HEK293 (cell line): ENCODE results near the gene MBD3L3.

Experiments
- GLI4 ChIP-seq: fragments of 450-650 bp; formaldehyde crosslinking; IDR thresholded peaks from 2 replicates; pipeline ENCODE4 v1.5.1; 2016; ENCODE audit warnings: missing biosample characterization, missing genetic modification characterization
- GLIS2 ChIP-seq: fragments of 450-650 bp; formaldehyde crosslinking; IDR thresholded peaks from 2 replicates; pipeline ENCODE4 v1.5.1; 2016; ENCODE audit warnings: missing biosample characterization, missing genetic modification characterization
- HOXD13 ChIP-seq: sonication (generic); formaldehyde crosslinking; IDR thresholded peaks from 2 replicates; pipeline ENCODE4 v1.8.0; 2022; ENCODE audit warnings: missing genetic modification reagents, borderline replicate concordance
- KLF8 ChIP-seq: fragments of 450-650 bp; formaldehyde crosslinking; IDR thresholded peaks from 2 replicates; pipeline ENCODE4 v1.5.1; 2016; ENCODE audit warnings: missing biosample characterization, missing genetic modification characterization
- PRDM6 ChIP-seq: fragments of 450-650 bp; formaldehyde crosslinking; IDR thresholded peaks from 2 replicates; pipeline ENCODE4 v1.5.1; 2017; ENCODE audit warnings: missing biosample characterization, missing genetic modification characterization
- WT1 ChIP-seq: fragments of 450-650 bp; formaldehyde crosslinking; IDR thresholded peaks from 2 replicates; pipeline ENCODE4 v1.5.1; 2016; ENCODE audit warnings: missing biosample characterization, missing genetic modification characterization
- ZNF114 ChIP-seq: fragments of 450-650 bp; formaldehyde crosslinking; IDR thresholded peaks from 2 replicates; pipeline ENCODE4 v1.5.0; 2017; ENCODE audit warnings: missing biosample characterization, missing genetic modification characterization
- ZNF169 ChIP-seq: fragments of 450-650 bp; formaldehyde crosslinking; IDR thresholded peaks from 2 replicates; pipeline ENCODE4 v1.5.1; 2016; ENCODE audit warnings: missing biosample characterization, missing genetic modification characterization
- ZNF184 ChIP-seq: fragments of 450-650 bp; IDR thresholded peaks from 2 replicates; pipeline ENCODE4 v1.5.1; 2018; ENCODE audit warnings: missing biosample characterization, mild to moderate bottlenecking, missing genetic modification characterization
- ZNF26 ChIP-seq: fragments of 450-650 bp; formaldehyde crosslinking; IDR thresholded peaks from 2 replicates; pipeline ENCODE4 v1.5.1; 2016; ENCODE audit warnings: missing biosample characterization, missing genetic modification characterization
- ZNF302 ChIP-seq: fragments of 450-650 bp; formaldehyde crosslinking; IDR thresholded peaks from 2 replicates; pipeline ENCODE4 v1.5.1; 2016; ENCODE audit warnings: missing biosample characterization, missing genetic modification characterization, low read depth
- ZNF362 ChIP-seq: fragments of 450-650 bp; formaldehyde crosslinking; IDR thresholded peaks from 2 replicates; pipeline ENCODE4 v1.5.1; 2016; ENCODE audit warnings: missing biosample characterization, missing genetic modification characterization
- ZNF366 ChIP-seq: fragments of 450-650 bp; formaldehyde crosslinking; conservative IDR thresholded peaks from 2 replicates; pipeline ENCODE4 v1.5.1; 2016; ENCODE audit warnings: missing biosample characterization, missing genetic modification characterization
- ZNF404 ChIP-seq: fragments of 450-650 bp; formaldehyde crosslinking; IDR thresholded peaks from 2 replicates; pipeline ENCODE4 v1.5.1; 2017; ENCODE audit warnings: missing biosample characterization, missing genetic modification characterization
- ZNF518A ChIP-seq: fragments of 450-650 bp; formaldehyde crosslinking; conservative IDR thresholded peaks from 2 replicates; pipeline ENCODE4 v1.5.1; 2016; ENCODE audit warnings: low read depth, missing biosample characterization, missing genetic modification characterization
- ZNF530 ChIP-seq: fragments of 450-650 bp; formaldehyde crosslinking; IDR thresholded peaks from 2 replicates; pipeline ENCODE4 v1.5.1; 2016; ENCODE audit warnings: low read depth, missing biosample characterization, missing genetic modification characterization
- ZNF549 ChIP-seq: fragments of 450-650 bp; IDR thresholded peaks from 2 replicates; pipeline ENCODE4 v1.5.1; 2018; ENCODE audit warnings: missing biosample characterization, missing genetic modification characterization, mild to moderate bottlenecking, inconsistent platforms, moderate library complexity
- ZNF624 ChIP-seq: fragments of 450-650 bp; formaldehyde crosslinking; IDR thresholded peaks from 2 replicates; pipeline ENCODE4 v1.5.1; 2017; ENCODE audit warnings: missing biosample characterization, missing genetic modification characterization
- ZNF629 ChIP-seq: fragments of 450-650 bp; formaldehyde crosslinking; IDR thresholded peaks from 2 replicates; pipeline ENCODE4 v1.5.1; 2017; ENCODE audit warnings: missing biosample characterization, missing genetic modification characterization
- ZNF645 ChIP-seq: fragments of 450-650 bp; formaldehyde crosslinking; IDR thresholded peaks from 2 replicates; pipeline ENCODE4; 2016; ENCODE audit warnings: missing biosample characterization, missing genetic modification characterization
- ZNF843 ChIP-seq: fragments of 450-650 bp; formaldehyde crosslinking; IDR thresholded peaks from 2 replicates; pipeline ENCODE4 v1.5.1; 2016; ENCODE audit warnings: missing biosample characterization, missing genetic modification characterization
- ZSCAN16 ChIP-seq: fragments of 450-650 bp; formaldehyde crosslinking; IDR thresholded peaks from 2 replicates; pipeline ENCODE4 v1.5.1; 2016; ENCODE audit warnings: missing biosample characterization, missing genetic modification characterization
- ZXDB ChIP-seq: fragments of 450-650 bp; formaldehyde crosslinking; IDR thresholded peaks from 2 replicates; pipeline ENCODE4 v1.5.1; 2016; ENCODE audit warnings: missing biosample characterization, missing genetic modification characterization
- TF ChIP-seq, protein P1 (sequence below): fragments of 450-650 bp; formaldehyde crosslinking; IDR thresholded peaks from 2 replicates; pipeline ENCODE4 v1.5.1; 2016; ENCODE audit warnings: missing biosample characterization, missing genetic modification characterization
- TF ChIP-seq, protein P2 (sequence below): fragments of 450-650 bp; formaldehyde crosslinking; IDR thresholded peaks from 2 replicates; pipeline ENCODE4 v1.5.1; 2016; ENCODE audit warnings: missing biosample characterization, missing genetic modification characterization

The MBD3L3 gene

DNA sequence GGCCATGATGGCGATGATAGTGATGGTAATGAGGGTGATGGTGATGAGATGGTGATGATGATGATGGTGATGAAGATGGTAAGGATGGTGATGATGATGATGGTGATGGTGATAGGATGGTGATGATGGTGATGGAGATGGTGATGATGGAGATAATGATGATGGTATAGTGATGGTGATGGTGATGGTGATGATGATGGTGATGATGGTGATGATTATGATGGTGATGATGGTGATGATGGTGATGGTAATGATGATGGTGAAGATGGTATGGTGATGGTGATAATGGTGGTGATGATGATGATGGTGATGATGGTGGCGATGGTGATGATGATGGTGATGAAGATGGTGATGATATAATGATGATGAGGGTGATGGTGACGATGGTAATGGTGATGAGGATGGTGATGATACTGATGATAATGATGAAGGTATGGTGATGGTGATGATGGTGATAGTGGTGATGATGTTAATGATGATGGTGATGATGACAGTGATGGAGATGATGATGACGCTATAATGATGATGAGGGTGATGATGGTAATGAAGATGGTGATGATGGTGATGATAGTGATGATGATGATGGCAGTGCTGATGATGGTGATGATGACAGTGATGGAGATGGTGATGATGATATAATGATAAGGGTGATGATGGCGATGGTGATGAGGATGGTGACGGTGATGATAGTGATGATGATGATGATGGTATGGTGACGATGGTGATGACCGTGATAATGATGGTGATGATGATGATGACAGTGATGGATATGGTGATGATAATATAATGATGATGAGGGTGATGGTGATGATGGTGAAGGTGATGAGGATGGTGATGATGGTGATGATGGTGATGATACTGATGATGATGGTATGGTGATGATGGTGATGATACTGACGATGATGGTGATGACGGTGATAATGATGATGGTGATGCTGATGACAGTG is 48.5 kb upstream of the MBD3L3 start (continued):
- TF ChIP-seq, protein P1, sequence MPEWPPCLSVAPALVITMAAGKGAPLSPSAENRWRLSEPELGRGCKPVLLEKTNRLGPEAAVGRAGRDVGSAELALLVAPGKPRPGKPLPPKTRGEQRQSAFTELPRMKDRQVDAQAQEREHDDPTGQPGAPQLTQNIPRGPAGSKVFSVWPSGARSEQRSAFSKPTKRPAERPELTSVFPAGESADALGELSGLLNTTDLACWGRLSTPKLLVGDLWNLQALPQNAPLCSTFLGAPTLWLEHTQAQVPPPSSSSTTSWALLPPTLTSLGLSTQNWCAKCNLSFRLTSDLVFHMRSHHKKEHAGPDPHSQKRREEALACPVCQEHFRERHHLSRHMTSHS = peak; percentile 4; the same call in 1 of the 2 replicates
- no peak for TF ChIP-seq KLF8 (tag by site-specific recombination)
- peak; percentile 65 for TF ChIP-seq ZNF629
- no peak for TF ChIP-seq ZNF645
- no peak for TF ChIP-seq ZNF302 (tag by site-specific recombination)
- TF ChIP-seq, protein P2, sequence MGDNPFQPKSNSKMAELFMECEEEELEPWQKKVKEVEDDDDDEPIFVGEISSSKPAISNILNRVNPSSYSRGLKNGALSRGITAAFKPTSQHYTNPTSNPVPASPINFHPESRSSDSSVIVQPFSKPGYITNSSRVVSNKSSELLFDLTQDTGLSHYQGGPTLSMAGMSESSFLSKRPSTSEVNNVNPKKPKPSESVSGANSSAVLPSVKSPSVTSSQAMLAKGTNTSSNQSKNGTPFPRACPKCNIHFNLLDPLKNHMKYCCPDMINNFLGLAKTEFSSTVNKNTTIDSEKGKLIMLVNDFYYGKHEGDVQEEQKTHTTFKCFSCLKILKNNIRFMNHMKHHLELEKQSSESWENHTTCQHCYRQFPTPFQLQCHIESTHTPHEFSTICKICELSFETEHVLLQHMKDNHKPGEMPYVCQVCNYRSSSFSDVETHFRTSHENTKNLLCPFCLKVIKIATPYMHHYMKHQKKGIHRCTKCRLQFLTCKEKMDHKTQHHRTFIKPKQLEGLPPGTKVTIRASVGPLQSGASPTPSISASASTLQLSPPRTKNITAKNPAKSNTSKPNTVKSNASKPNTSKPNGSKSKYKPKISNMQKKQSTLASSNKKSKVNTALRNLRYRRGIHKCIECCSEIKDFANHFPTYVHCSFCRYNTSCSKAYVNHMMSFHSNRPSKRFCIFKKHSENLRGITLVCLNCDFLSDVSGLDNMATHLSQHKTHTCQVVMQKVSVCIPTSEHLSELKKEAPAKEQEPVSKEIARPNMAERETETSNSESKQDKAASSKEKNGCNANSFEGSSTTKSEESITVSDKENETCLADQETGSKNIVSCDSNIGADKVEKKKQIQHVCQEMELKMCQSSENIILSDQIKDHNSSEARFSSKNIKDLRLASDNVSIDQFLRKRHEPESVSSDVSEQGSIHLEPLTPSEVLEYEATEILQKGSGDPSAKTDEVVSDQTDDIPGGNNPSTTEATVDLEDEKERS (tag by site-specific recombination) = no peak
- TF ChIP-seq GLIS2 = no peak
- TF ChIP-seq ZSCAN16 = no peak
- no peak for TF ChIP-seq ZNF404 (tag by site-specific recombination)
- TF ChIP-seq ZNF366 (tag by site-specific recombination) = no peak
- TF ChIP-seq ZNF184 (tag by site-specific recombination) = no peak
- TF ChIP-seq ZXDB (tag by site-specific recombination) = no peak
- no peak for TF ChIP-seq ZNF624 (tag by site-specific recombination)
- TF ChIP-seq ZNF362 (tag by site-specific recombination) = no peak
- TF ChIP-seq ZNF26 (tag by site-specific recombination) = peak; percentile 41; the same call in 1 of the 2 replicates
- TF ChIP-seq WT1 = no peak
- no peak for TF ChIP-seq PRDM6 (tag by site-specific recombination)
- TF ChIP-seq ZNF114 (tag by site-specific recombination) = no peak
- TF ChIP-seq ZNF530 (tag by site-specific recombination) = no peak
- TF ChIP-seq ZNF169 (tag by site-specific recombination) = no peak
- TF ChIP-seq ZNF549 = no peak
- TF ChIP-seq GLI4 (tag by site-specific recombination) = no peak
- TF ChIP-seq HOXD13 (CRISPR knock-in tag) = no peak
- TF ChIP-seq ZNF518A = no peak
- no peak for TF ChIP-seq ZNF843 (tag by site-specific recombination)
